GM12864 (cell line): Measurements from ENCODE around the gene CHST12.

Source experiments
- DNase-seq: peaks from one replicate; pipeline ENCODE4 v3.0.0-alpha.2; 2011; ENCODE audit warnings: low read depth
- H3K4me3 ChIP-seq: 2 replicates; pipeline ENCODE4 v1.5.1; 2011; ENCODE audit warnings: mild to moderate bottlenecking, low read depth, low read length, control low read depth
- CTCF ChIP-seq: IDR thresholded peaks from 2 replicates; pipeline ENCODE4 v1.5.1; 2011; ENCODE audit warnings: low read depth, mild to moderate bottlenecking, moderate library complexity, low read length, control low read depth, inconsistent platforms; ENCODE audit errors: missing control alignments

Gene CHST12

GRCh38 chr7:2431260-2431867 is 28.0 kb downstream of the CHST12 start:
- no peak for DNase-seq
- TF ChIP-seq CTCF = peak; percentile 72
- H3K4me3 ChIP-seq = no peak overlapping the region

GRCh38 chr7:2432910-2433712 is 29.7 kb downstream of the CHST12 start:
- no peak overlapping the region for H3K4me3 ChIP-seq
- TF ChIP-seq CTCF = no peak
- DNase-seq = no peak

GRCh38 chr7:2433713-2434550 is 30.5 kb downstream of the CHST12 start:
- TF ChIP-seq CTCF = no peak
- no peak overlapping the region for H3K4me3 ChIP-seq
- DNase-seq = no peak

GRCh38 chr7:2435146-2435545 is 31.7 kb downstream of the CHST12 start:
- no peak for DNase-seq
- no peak overlapping the region for H3K4me3 ChIP-seq
- no peak for TF ChIP-seq CTCF

- no peak for TF ChIP-seq CTCF
- H3K4me3 ChIP-seq = no peak overlapping the region
- no peak for DNase-seq
Measured at GRCh38 chr7:2436341-2437104, 33.1 kb downstream of the CHST12 start.

- no peak for DNase-seq
- H3K4me3 ChIP-seq = no peak overlapping the region
- TF ChIP-seq CTCF = no peak
Measured at GRCh38 chr7:2437136-2437535, 33.7 kb downstream of the CHST12 start.
